Right renal pelvis (tissue), 4 donors: ENCODE data around the gene PDK3. TPM values are rescaled to one million over a fixed set of nuclear protein-coding genes. Genes with fewer than 3 reads are reported as not detected.

Experiments
- DNase-seq, 4 donors: peaks; one replicate each; pipeline ENCODE4 v3.0.0-alpha.2; 2013; ENCODE audit warnings: low read depth in 4 of 4, low spot score in 3 of 4, missing footprints in 1 of 4
- polyA plus RNA-seq, 4 donors: library from polyadenylated mRNA; unstranded; fragments of 120-200 nt; gene quantifications; one replicate each; pipeline ENCODE4 v1.2.1, GENCODE V29; 2013; ENCODE audit not compliant: insufficient read length in 4 of 4

The PDK3 gene
- polyA plus RNA-seq, 4 donors: 9.1 to 9.8 (median 9.6) TPM

- DNase-seq: no peak
These were observed 82.9 kb downstream of the PDK3 start for GRCh38 chrX:24547961-24548360.

GRCh38 chrX:24550166-24550565, 85.1 kb downstream of the PDK3 start:
- DNase-seq: no peak

DNA sequence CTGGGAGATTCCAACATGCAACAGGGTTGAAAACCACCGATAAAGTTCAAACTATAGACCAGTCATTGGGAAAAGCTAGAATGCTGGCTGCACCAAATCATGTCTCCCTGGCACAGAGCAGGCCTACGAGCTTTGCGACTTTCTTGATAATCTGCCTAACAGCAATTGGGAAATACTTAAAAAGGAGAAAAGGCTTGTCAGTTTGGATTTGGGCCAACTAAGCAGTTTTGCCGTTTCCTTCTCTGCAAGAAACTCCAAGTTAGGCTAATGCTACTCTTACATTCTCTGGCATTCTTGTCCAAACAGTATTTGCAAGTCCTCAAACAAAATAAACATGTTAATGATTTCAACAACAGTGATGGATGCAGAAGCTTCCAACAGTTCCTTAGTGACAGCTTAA, 87.9 kb downstream of the PDK3 start:
- peak in 1 of 4 donors; percentile 0 for DNase-seq

- no peak for DNase-seq
These were observed 96.0 kb downstream of the PDK3 start for GRCh38 chrX:24561121-24561520.

DNA sequence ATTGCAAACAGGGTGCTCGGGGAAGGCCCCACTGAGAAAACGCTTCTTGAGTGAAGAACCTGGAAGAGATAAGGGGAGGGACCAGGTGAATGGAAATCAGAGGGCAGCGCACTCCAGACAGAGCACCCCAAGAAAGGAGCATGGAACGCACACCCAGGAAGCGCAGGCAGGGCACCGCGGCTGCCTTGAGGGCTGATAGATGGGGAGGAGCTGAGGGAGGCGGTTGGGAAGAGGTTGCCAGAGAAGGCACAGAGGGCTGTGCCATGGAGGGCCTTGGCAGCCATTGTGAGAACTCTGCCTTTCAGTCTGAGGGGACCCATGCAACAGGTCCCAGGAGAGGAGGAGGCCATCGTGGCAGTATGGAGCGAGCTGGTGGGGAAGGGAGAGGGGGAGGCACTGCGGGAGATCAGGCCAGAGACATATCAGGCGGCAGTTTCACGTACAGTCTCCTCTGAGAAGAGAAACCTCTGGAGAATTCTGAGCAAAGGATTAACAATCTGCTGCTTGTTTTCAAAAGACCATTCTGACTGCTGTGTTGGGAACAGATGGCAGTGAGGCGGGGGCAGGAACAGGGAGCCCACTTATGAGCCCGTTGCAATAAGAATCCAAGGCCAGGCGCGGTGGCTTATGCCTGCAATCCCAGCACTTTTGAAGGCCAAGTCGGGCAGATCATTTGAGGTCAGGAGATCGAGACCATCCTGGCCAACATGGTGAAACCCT, 98.4 kb downstream of the PDK3 start:
- DNase-seq: no peak

- no peak for DNase-seq
These were observed 101.2 kb downstream of the PDK3 start for GRCh38 chrX:24566240-24566639.

DNA sequence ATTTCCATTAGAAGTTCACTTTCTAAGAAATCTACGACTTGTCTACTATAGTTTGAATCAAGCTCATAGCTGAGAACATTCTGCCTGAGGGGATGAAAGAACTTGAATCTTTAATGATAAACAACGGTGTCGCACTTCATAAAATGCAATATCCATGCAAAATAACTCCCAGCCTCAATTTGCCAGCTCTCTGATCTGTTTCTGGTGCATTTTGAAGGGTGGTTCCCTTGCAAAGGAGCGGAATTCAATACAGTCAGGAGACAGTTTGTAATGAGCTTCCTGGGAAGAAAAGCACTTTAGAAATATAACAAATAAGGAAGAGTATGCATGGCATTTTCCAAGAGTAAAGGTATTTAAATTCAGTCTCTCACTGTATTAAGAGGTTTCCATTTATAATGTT, 102.1 kb downstream of the PDK3 start:
- no peak for DNase-seq

GRCh38 chrX:24574743-24575142, 109.7 kb downstream of the PDK3 start:
- no peak for DNase-seq

DNA sequence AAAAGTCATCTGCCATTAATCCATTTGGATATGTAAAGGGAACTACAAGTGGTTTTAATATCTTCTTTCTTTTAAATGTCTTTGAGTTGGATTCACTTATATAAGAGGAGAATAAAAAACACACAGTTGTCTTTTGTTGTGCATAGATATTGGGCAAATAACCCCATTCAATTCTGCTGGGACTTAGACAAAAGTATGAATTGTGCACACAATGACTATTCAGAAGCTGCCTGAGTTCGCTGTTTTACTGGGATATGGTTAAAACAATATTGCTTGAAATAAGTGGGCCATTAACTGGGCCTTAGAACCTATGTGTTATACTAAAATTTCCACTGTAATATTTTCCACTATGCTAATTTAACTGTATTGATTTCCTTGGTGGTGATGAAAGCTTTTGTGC, 110.4 kb downstream of the PDK3 start:
- DNase-seq: no peak

GRCh38 chrX:24577091-24577490, 112.0 kb downstream of the PDK3 start:
- no peak for DNase-seq

Other genes with a start within 250 kb of the PDK3 start
- gene SUPT20HL2, start 151.2 kb upstream of the PDK3 start, polyA plus RNA-seq: under 1 TPM in 2 of 4 donors, not detected in 2; 0.05 to 0.07 TPM
- gene SUPT20HL1, start 104.6 kb upstream of the PDK3 start, polyA plus RNA-seq: not detected
- gene PCYT1B, start 182.1 kb downstream of the PDK3 start, polyA plus RNA-seq: 1 to 10 TPM; 2.7 to 3.3 (median 2.8) TPM
- gene POLA1, start 228.6 kb downstream of the PDK3 start, polyA plus RNA-seq: 10 to 100 TPM; 15.4 to 18.9 (median 18.4) TPM